Ectodermal cell (in vitro differentiated cells): ENCODE results near the gene CFAP20. TPM values are rescaled to one million over a fixed set of nuclear protein-coding genes. Genes with fewer than 3 reads are reported as not detected.

Experiments used
- H3K27ac ChIP-seq: 2 replicates; pipeline ENCODE4 v1.7.0; 2013; ENCODE audit warnings: mild to moderate bottlenecking, low read depth, low read length; ENCODE audit not compliant: insufficient read depth, poor library complexity, severe bottlenecking
- H3K27me3 ChIP-seq: 2 replicates; pipeline ENCODE4 v1.7.0; 2013; ENCODE audit warnings: mild to moderate bottlenecking, low read length; ENCODE audit not compliant: insufficient read depth, control insufficient read depth, poor library complexity, severe bottlenecking
- H3K36me3 ChIP-seq: one replicate; pipeline ENCODE4 v1.7.0; 2013; ENCODE audit warnings: low read length; ENCODE audit not compliant: control insufficient read depth, insufficient read depth
- H3K4me1 ChIP-seq: one replicate; pipeline ENCODE4 v1.7.0; 2013; ENCODE audit warnings: low read length; ENCODE audit not compliant: control insufficient read depth, insufficient read depth
- H3K4me3 ChIP-seq: 2 replicates; pipeline ENCODE4 v1.7.0; 2013; ENCODE audit warnings: low read depth, low read length, control low read depth; ENCODE audit not compliant: insufficient read depth
- H3K9me3 ChIP-seq: 2 replicates; pipeline ENCODE4 v1.7.0; 2013; ENCODE audit warnings: mild to moderate bottlenecking, low read length, moderate library complexity; ENCODE audit not compliant: control insufficient read depth
- WGBS, 2 experiments: methylation state at CpG; one replicate each; pipeline ENCODE4 v1.1.7; 2013; ENCODE audit warnings: missing lambda C conversion rate in 2 of 2; 5-methylcytosine and 5-hydroxymethylcytosine counted together
- polyA plus RNA-seq, 4 experiments: library from polyadenylated mRNA; stranded (reverse); fragments of 50-300 nt; gene quantifications; one replicate each; pipeline ENCODE4 v1.2.3, GENCODE V29; 2013

CFAP20 gene
- 64.0 TPM for polyA plus RNA-seq (2013, experiment 1 of 4)
- 62.9 TPM for polyA plus RNA-seq (2013, experiment 2 of 4)
- 60.8 TPM for polyA plus RNA-seq (2013, experiment 3 of 4)
- polyA plus RNA-seq (2013, experiment 4 of 4), result 66.7 TPM

DNA sequence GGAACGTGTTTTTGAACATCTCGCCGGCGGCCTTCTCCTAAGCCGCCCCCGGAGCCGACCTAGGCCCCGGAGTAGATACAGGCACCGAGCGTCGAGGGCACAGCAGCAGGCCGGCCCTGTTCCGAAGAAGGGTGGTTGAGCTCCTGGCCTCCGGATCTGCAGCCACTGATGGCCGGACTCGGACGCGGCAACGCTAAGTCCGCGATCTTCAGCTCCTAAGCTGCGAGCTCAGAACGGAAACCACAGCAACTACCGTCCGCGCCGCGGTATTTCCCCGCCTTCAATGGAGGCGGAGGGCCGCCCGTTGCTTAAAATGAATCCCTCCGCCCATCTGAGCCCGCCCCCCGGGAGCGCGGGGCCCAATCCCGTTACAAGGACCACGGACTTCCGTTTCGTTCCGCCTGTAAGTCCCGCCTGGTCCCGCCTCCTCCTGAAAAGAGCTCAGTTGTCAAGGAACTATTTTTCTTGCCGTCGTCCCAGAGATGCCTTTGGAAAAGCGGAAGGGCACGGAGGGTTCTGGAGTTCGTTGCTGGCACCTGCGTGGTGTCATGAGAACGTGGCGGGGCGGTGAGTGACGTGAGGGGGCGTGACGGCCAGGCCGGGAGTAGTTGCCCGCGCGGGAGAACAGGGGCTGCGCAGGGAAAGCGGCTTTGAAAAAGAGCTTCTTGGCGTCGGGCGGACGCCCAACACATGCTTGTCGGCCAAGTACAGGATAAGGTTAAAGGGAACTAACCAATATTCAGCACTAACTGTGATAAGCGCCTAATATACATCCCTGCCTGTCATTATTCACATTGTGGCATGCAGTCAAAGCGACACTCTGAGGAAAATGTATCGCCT, at the start of gene CFAP20:
CFAP20 (minus strand) TSS at position 285 of the 840 bp plus-strand sequence; CDS start at position 19, 266 bp downstream.
- no peaks in the 10 kb centered on the region for H3K27me3 ChIP-seq
- H3K9me3 ChIP-seq, result no peaks in the 10 kb centered on the region
- 3 to 4% methylated on average over 70 of the region's 70 CpGs for WGBS, 2 experiments
- peaks cover 7% of the 10 kb centered on the region for H3K4me1 ChIP-seq
- H3K4me3 ChIP-seq, result peak within 1 kb of the TSS; percentile 83
- no peaks in the 10 kb centered on the region for H3K36me3 ChIP-seq
- peak within 1 kb of the TSS; percentile 96 for H3K27ac ChIP-seq

DNA sequence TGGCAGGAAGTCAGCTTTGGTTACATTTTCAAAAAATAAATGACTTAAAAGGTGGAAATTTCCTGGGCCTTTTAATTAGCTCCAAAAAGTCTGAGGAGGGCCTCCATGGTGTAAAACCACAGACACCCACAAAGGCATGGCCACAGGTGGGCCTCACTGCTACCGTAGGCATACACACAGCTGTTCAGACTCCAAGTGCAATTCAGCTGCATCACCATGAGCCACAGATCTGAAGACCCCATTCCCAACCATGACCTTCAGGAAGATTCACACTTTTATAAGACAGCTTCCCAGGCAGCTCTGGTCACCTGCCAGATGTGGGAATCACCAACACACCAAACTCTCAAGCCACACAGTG, 48.2 kb upstream of the CFAP20 start:
- H3K27me3 ChIP-seq, result no peaks in the 10 kb centered on the region
- WGBS, 2 experiments, result 91% methylated on average over 1 of the region's 1 CpG
- H3K9me3 ChIP-seq, result no peaks in the 10 kb centered on the region
- peaks cover 9% of the 10 kb centered on the region for H3K36me3 ChIP-seq
- no peak overlapping the region for H3K4me3 ChIP-seq
- H3K27ac ChIP-seq, result no peak overlapping the region
- no peaks in the 10 kb centered on the region for H3K4me1 ChIP-seq

DNA sequence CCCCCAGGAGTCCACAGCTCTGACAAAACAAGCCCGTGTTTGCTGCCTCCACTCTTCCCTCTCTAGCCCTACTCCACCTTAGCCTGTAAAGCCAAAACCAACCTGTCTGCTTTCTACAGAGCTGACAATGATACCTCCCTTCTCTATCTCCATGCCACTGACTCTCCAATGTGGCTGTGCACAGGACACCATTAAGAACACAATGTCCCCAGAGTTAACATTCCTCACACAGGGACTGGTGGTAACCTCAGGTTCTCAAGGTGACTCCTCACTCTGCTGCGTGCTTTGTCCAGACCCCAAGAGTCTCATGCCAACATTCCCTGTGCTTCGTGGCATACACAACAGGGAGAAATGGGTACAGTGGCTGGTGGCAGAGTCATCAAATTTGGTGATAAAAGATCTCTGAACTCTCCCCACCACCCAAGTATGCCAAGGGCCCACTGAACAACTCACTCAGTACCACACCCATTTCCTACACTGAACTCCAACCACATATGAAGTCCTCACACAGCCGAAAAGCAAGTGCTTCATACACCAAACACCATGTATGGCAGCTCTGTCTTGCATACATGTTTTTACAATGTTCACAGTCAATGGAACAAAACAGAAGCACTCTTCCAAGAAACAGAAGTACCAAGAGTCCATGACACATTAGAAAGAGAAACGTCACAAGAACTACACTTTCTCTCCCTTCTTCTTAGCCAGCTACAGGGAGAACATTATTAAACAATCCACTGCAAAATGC, 47.6 kb upstream of the CFAP20 start:
- no peaks in the 10 kb centered on the region for H3K9me3 ChIP-seq
- peaks cover 9% of the 10 kb centered on the region for H3K36me3 ChIP-seq
- H3K4me1 ChIP-seq, result no peaks in the 10 kb centered on the region
- no peak overlapping the region for H3K4me3 ChIP-seq
- 90 to 93% methylated on average over 5 of the region's 5 CpGs for WGBS, 2 experiments
- no peak overlapping the region for H3K27ac ChIP-seq
- H3K27me3 ChIP-seq, result no peaks in the 10 kb centered on the region

DNA sequence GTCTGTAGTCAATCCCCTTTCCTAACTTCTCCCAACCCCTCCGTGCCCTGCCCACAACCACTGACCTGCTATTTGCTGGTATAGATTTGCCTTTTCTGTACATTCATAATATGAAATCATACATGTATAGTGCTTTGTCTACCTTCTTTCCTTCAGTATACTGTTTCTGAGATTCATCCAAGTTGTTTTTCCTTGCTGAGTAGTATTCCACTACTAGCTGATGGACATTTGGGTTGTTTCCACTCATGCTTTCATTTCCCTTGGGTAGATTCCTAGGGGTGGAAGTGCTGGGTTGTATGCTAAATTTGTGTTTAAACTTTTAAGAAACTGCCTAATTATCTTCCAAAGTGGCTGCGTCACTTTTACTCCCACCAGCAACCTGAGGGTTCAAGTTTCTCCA, 41.0 kb upstream of the CFAP20 start:
- WGBS, 2 experiments, result 83 to 89% methylated on average over 1 of the region's 2 CpGs
- Histone ChIP-seq H3K36me3 (peaks cover 28% of the 10 kb centered on the region), H3K4me1 (no peaks in the 10 kb centered on the region), H3K9me3 (no peaks in the 10 kb centered on the region), H3K4me3 (no peak overlapping the region), H3K27me3 (no peaks in the 10 kb centered on the region), H3K27ac (no peak overlapping the region)

DNA sequence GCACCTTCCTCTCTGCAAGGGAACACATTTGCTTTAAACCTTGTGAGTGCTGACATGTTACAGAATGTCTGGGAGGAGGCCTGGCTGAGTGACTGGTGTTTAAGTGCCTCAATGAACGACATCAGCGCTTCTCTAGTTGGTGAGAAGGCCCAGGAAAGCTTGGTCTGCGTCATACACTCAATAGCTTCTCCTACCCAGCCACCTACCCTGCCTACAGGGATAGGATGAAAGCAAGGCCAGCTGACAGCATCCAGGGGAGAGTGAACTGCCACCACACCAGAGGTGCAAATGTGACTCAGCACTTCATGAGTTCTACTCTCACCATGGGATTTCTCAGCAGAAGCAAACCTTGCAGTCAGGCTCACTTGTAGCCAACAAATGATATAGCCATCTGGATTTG, 31.7 kb upstream of the CFAP20 start:
- Histone ChIP-seq H3K4me1 (no peaks in the 10 kb centered on the region), H3K9me3 (no peaks in the 10 kb centered on the region), H3K27me3 (no peaks in the 10 kb centered on the region), H3K27ac (no peak overlapping the region), H3K4me3 (no peak overlapping the region), H3K36me3 (peaks cover 46% of the 10 kb centered on the region)
- 75 to 82% methylated on average over 3 of the region's 3 CpGs for whole genome bisulfite sequencing, 2 experiments

DNA sequence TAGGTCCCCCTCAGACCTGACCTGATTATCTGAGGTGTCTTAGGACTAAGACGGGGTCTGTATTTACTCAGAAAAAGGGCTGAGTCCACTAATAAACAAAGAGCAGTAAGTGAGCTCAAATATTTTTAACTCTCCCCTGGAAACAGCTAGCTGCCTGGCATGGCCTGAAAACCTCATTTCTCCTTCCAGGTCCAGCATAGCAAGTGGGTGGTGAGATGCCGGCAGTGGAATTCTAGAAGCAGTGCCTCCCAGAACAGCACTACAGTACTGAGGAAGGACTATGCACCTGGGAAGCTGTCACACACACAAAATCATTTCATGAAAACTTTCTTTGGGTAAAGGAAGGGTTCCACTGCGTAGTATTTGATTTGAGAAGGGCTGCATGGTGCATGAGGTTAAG, 29.5 kb upstream of the CFAP20 start:
- Histone ChIP-seq H3K4me1 (no peaks in the 10 kb centered on the region), H3K9me3 (no peaks in the 10 kb centered on the region), H3K36me3 (peaks cover 26% of the 10 kb centered on the region), H3K27me3 (no peaks in the 10 kb centered on the region), H3K4me3 (no peak overlapping the region), H3K27ac (no peak overlapping the region)
- WGBS, 2 experiments, result 91 to 94% methylated on average over 2 to 3 of the region's 3 CpGs

DNA sequence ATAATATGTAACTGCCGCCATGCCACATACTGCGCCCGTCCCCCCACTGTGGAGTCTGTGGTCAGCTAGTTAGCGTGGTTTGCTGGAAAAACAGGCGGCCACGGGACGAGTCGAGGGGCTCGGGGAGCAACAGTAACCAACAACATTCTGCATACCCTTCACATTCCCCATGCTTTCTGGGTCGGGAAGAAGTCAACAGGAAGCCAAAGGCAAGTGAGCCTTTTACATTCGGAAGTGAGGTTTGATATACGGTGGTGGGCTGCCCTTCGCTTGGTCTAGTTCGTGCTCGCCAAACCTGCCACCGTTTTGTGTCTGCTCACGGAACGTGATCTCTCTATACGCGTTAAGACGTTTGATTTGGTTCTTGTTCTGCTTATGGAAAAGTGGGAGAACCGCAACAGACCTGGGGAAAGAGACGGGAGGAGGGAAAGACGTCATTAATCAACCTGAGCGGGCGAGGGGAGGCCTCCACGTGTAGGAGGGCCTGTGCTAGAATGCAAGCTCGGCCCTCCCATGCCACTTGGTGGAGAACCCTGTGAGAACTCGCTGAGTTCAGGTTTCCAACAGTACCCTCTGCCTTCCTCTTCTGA, 28.9 kb upstream of the CFAP20 start:
- Histone ChIP-seq H3K27me3 (no peaks in the 10 kb centered on the region), H3K9me3 (no peaks in the 10 kb centered on the region), H3K27ac (no peak overlapping the region), H3K4me3 (no peak overlapping the region), H3K4me1 (no peaks in the 10 kb centered on the region), H3K36me3 (peaks cover 19% of the 10 kb centered on the region)
- 90% methylated on average over 29 of the region's 29 CpGs for WGBS, 2 experiments

DNA sequence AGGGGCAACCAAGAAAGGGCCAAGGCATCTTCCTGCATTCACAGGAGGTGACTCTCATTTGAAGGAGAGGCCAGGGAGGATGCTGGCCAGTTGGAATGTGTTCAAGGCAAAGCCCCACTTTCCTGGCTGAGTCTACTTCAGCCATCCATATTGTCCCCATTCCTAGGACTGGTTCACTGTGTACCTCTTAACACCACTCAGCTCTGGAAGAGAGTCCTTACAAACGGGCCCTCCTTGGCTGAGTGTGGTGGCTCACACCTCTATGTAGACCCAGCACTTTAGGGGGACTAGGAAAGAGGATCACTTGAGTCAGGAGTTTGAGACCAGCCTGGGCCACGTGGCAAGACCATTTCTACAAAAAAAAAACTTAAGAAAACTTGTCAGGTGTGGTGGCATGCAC, 28.1 kb upstream of the CFAP20 start:
- no peak overlapping the region for H3K4me3 ChIP-seq
- H3K9me3 ChIP-seq, result no peaks in the 10 kb centered on the region
- peaks cover 11% of the 10 kb centered on the region for H3K36me3 ChIP-seq
- no peaks in the 10 kb centered on the region for H3K4me1 ChIP-seq
- 81 to 83% methylated on average over 2 of the region's 2 CpGs for WGBS, 2 experiments
- H3K27ac ChIP-seq, result no peak overlapping the region
- no peaks in the 10 kb centered on the region for H3K27me3 ChIP-seq

DNA sequence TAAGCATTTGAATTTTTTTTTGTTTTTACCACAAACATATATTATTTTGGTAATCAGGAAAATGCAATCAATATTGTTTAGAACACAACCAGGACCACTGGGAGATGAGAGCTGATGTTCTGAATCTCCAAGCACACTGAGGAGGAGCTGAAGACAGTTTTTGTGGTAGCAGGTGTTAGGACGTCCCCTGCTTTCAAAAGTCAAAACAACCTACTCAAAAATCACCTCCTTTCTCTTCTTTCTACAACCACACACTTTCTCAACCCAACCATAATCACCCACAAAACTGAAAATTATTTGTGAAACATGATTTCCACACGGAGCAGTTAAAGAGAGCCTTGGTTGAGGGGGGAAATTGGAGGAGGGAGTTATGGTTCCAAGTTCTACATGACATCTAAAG, 26.7 kb upstream of the CFAP20 start:
- Histone ChIP-seq H3K4me3 (no peak overlapping the region), H3K4me1 (no peaks in the 10 kb centered on the region), H3K27ac (no peak overlapping the region), H3K9me3 (no peaks in the 10 kb centered on the region), H3K27me3 (no peaks in the 10 kb centered on the region), H3K36me3 (peaks cover 4% of the 10 kb centered on the region)
- WGBS, 2 experiments, result 68 to 93% methylated on average over 2 of the region's 2 CpGs

DNA sequence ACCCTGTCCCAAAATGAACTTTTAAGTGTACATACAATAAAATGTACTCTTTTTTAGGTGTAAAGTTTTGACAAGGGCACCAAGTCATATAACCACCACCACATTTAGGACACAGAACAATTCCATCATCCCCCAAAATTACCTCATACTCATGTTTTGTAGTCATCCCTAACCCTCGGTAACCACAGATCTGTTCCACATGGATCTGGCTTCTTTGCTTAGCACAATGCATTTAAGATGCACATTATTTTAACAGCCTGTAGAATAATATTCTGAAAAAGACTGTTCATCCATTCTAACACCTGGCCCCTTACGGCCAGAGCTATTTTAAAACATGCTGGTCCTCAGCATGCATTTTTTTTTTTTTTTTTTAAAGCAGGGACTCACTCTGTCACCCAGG, 25.2 kb upstream of the CFAP20 start:
- H3K4me1 ChIP-seq, result no peaks in the 10 kb centered on the region
- H3K27me3 ChIP-seq, result no peaks in the 10 kb centered on the region
- H3K27ac ChIP-seq, result no peak overlapping the region
- no peak overlapping the region for H3K4me3 ChIP-seq
- H3K9me3 ChIP-seq, result no peaks in the 10 kb centered on the region
- 89 to 90% methylated on average over 2 of the region's 2 CpGs for WGBS, 2 experiments
- H3K36me3 ChIP-seq, result no peaks in the 10 kb centered on the region
